Breast epithelium (tissue), 3 donors: ENCODE measurements around the gene KHDRBS1.
"Not testable (repeated sequence)": the region's sequence is repeated elsewhere in the genome, so short reads cannot be mapped to it uniquely, and the experiment has no call there.

Experiments
- CTCF ChIP-seq, 3 donors: fragments of 450-650 bp; IDR thresholded peaks; one replicate each; pipeline ENCODE4 v1.5.1; 2016 to 2017; ENCODE audit warnings: antibody characterized with exemption in 3 of 3, mild to moderate bottlenecking in 3 of 3, moderate library complexity in 3 of 3
- POLR2A ChIP-seq: fragments of 450-650 bp; IDR thresholded peaks from one replicate; pipeline ENCODE4 v1.6.1; 2016; ENCODE audit warnings: antibody characterized with exemption, mild to moderate bottlenecking, moderate library complexity
- POLR2AphosphoS5 ChIP-seq, 3 donors: sonication (generic); formaldehyde crosslinking; IDR thresholded peaks; one replicate each; pipeline ENCODE4 v1.6.1; 2017; ENCODE audit warnings: antibody characterized with exemption in 3 of 3

GRCh38 chr1:32065613-32066488, 52.2 kb downstream of the KHDRBS1 start:
- not testable (repeated sequence) for TF ChIP-seq CTCF (IDR thresholded peaks at IDR 0.05); POLR2A; POLR2AphosphoS5 (IDR thresholded peaks at IDR 0.05)
